H9 (cell line): ENCODE results near the gene SDK2. TPM values are rescaled to one million over a fixed set of nuclear protein-coding genes. Genes with fewer than 3 reads are reported as not detected.

Experiments used
- DNase-seq: peaks from one replicate; pipeline ENCODE4 v3.0.0-alpha.2; 2017
- H2AFZ ChIP-seq: one replicate; pipeline ENCODE4 v1.6.1; 2013; ENCODE audit warnings: mild to moderate bottlenecking, low read length, control low read depth, moderate library complexity
- H2AK5ac ChIP-seq: 2 replicates; pipeline ENCODE4 v1.6.1; 2013; ENCODE audit warnings: low read length, control low read depth, mixed read lengths; ENCODE audit not compliant: insufficient read length
- H2BK120ac ChIP-seq: one replicate; pipeline ENCODE4 v1.6.1; 2013; ENCODE audit warnings: low read depth, mild to moderate bottlenecking, low read length, control low read depth, inconsistent platforms; ENCODE audit not compliant: poor library complexity, severe bottlenecking
- H2BK12ac ChIP-seq: 2 replicates; pipeline ENCODE4 v1.6.1; 2013; ENCODE audit warnings: low read length, control low read depth, mixed read lengths, low read depth; ENCODE audit not compliant: insufficient read length
- H2BK15ac ChIP-seq: 2 replicates; pipeline ENCODE4 v1.6.1; 2013; ENCODE audit warnings: low read depth, low read length, control low read depth
- H2BK20ac ChIP-seq: one replicate; pipeline ENCODE4 v1.6.1; 2013; ENCODE audit warnings: low read depth, mild to moderate bottlenecking, low read length, control low read depth, inconsistent platforms; ENCODE audit not compliant: poor library complexity, severe bottlenecking
- H2BK5ac ChIP-seq: 2 replicates; pipeline ENCODE4 v1.6.1; 2013; ENCODE audit warnings: low read length, control low read depth, mixed read lengths; ENCODE audit not compliant: insufficient read length
- H3K14ac ChIP-seq: 2 replicates; pipeline ENCODE4 v1.6.1; 2013; ENCODE audit warnings: low read length, control low read depth; ENCODE audit not compliant: insufficient read depth
- H3K18ac ChIP-seq: 2 replicates; pipeline ENCODE4 v1.6.1; 2013; ENCODE audit warnings: low read depth, mild to moderate bottlenecking, mixed read lengths, low read length, control low read depth; ENCODE audit not compliant: insufficient read length
- H3K23ac ChIP-seq: 2 replicates; pipeline ENCODE4 v1.6.1; 2013; ENCODE audit warnings: low read length, control low read depth, mixed read lengths, low read depth; ENCODE audit not compliant: insufficient read length
- H3K23me2 ChIP-seq: 2 replicates; pipeline ENCODE4 v1.6.1; 2013; ENCODE audit warnings: low read depth, mild to moderate bottlenecking, mixed read lengths, low read length, control low read depth; ENCODE audit not compliant: insufficient read length, poor library complexity, severe bottlenecking
- H3K27ac ChIP-seq: 2 replicates; pipeline ENCODE4 v1.5.1; 2013; ENCODE audit warnings: low read length, control low read depth, mixed read lengths, low read depth; ENCODE audit not compliant: insufficient read length
- H3K27me3 ChIP-seq: 2 replicates; pipeline ENCODE4 v1.6.1; 2013; ENCODE audit warnings: low read length, control low read depth, inconsistent platforms; ENCODE audit not compliant: insufficient read depth
- H3K4ac ChIP-seq: 2 replicates; pipeline ENCODE4 v1.6.1; 2013; ENCODE audit warnings: low read depth, mild to moderate bottlenecking, control low read depth, inconsistent platforms, low read length, moderate library complexity
- H3K4me1 ChIP-seq: 2 replicates; pipeline ENCODE4 v1.6.1; 2013; ENCODE audit warnings: low read length, control low read depth, inconsistent platforms; ENCODE audit not compliant: insufficient read depth
- H3K4me2 ChIP-seq: 2 replicates; pipeline ENCODE4 v1.6.1; 2013; ENCODE audit warnings: low read length, control low read depth, mixed read lengths; ENCODE audit not compliant: insufficient read length, insufficient read depth
- H3K56ac ChIP-seq: 2 replicates; pipeline ENCODE4 v1.6.1; 2013; ENCODE audit warnings: low read depth, mild to moderate bottlenecking, mixed read lengths, low read length, control low read depth; ENCODE audit not compliant: insufficient read length
- H3K79me1 ChIP-seq: 2 replicates; pipeline ENCODE4 v1.6.1; 2013; ENCODE audit warnings: low read depth, mild to moderate bottlenecking, moderate library complexity, low read length, control low read depth, inconsistent platforms; ENCODE audit not compliant: insufficient read depth, poor library complexity, severe bottlenecking
- H3K79me2 ChIP-seq: 2 replicates; pipeline ENCODE4 v1.6.1; 2013; ENCODE audit warnings: low read length, control low read depth, inconsistent platforms; ENCODE audit not compliant: insufficient read depth
- H3K9ac ChIP-seq: 2 replicates; pipeline ENCODE4 v1.6.1; 2013; ENCODE audit warnings: low read length, control low read depth, mixed read lengths; ENCODE audit not compliant: insufficient read length; ENCODE audit errors: extremely low read depth
- H3K9me3 ChIP-seq: one replicate; pipeline ENCODE4 v1.6.1; 2013; ENCODE audit warnings: low read depth, low read length, inconsistent platforms; ENCODE audit not compliant: control insufficient read depth
- H3T11ph ChIP-seq: one replicate; pipeline ENCODE4 v1.6.1; 2013; ENCODE audit warnings: mild to moderate bottlenecking, low read length, control low read depth, inconsistent platforms
- H4K20me1 ChIP-seq: one replicate; pipeline ENCODE4 v1.6.1; 2013; ENCODE audit not compliant: control insufficient read depth, insufficient read length, insufficient read depth
- H4K5ac ChIP-seq: 2 replicates; pipeline ENCODE4 v1.6.1; 2013; ENCODE audit warnings: low read depth, mild to moderate bottlenecking, mixed read lengths, low read length, control low read depth; ENCODE audit not compliant: insufficient read length
- H4K8ac ChIP-seq: replicated peaks from 2 replicates; pipeline ENCODE4 v1.6.1; 2013; ENCODE audit warnings: low read length, control low read depth, mixed read lengths, low read depth; ENCODE audit not compliant: insufficient read length
- H4K91ac ChIP-seq: 2 replicates; pipeline ENCODE4 v1.6.1; 2013; ENCODE audit warnings: low read depth, mild to moderate bottlenecking, moderate library complexity, mixed read lengths, low read length, control low read depth; ENCODE audit not compliant: insufficient read length
- H3K27ac Mint-ChIP-seq, 3 experiments: 2 replicates in 2 of 3; 3 replicates in 1 of 3; pipeline ENCODE4 v1.8.0; 2020 to 2021; ENCODE audit warnings: mixed read lengths in 3 of 3, mild to moderate bottlenecking in 1 of 3, moderate library complexity in 1 of 3
- H3K27me3 Mint-ChIP-seq: 2 replicates; pipeline ENCODE4 v1.8.0; 2021; ENCODE audit warnings: low read depth, mild to moderate bottlenecking, moderate library complexity, mixed read lengths
- H3K36me3 Mint-ChIP-seq, 3 experiments: 2 replicates in 2 of 3; 3 replicates in 1 of 3; pipeline ENCODE4 v1.8.0; 2020 to 2021; ENCODE audit warnings: low read depth in 3 of 3, mixed read lengths in 3 of 3; ENCODE audit not compliant: insufficient read depth in 1 of 3
- H3K4me1 Mint-ChIP-seq, 2 experiments: 2 replicates each; pipeline ENCODE4 v1.8.0; 2020; ENCODE audit warnings: mixed read lengths in 2 of 2
- H3K4me3 Mint-ChIP-seq, 2 experiments: 2 replicates in 1 of 2; 3 replicates in 1 of 2; pipeline ENCODE4 v1.8.0; 2020 to 2021; ENCODE audit warnings: mild to moderate bottlenecking in 2 of 2, mixed read lengths in 2 of 2, moderate library complexity in 1 of 2
- H3K9me3 Mint-ChIP-seq, 2 experiments: 2 replicates in 1 of 2; 3 replicates in 1 of 2; pipeline ENCODE4 v1.8.0; 2020; ENCODE audit warnings: mild to moderate bottlenecking in 2 of 2, mixed read lengths in 2 of 2, moderate library complexity in 1 of 2
- CTCF ChIP-seq: fragments of 200-600 bp; sonication (generic); conservative IDR thresholded peaks from 3 replicates; pipeline ENCODE4 v1.8.0; 2021; ENCODE audit warnings: antibody characterized with exemption, mild to moderate bottlenecking
- WGBS: extraction: QIAGEN DNeasy Blood & Tissue Kit; methylation state at CpG from one replicate; pipeline ENCODE4 v1.1.7; 2013; ENCODE audit warnings: missing lambda C conversion rate, low lambda C conversion rate, mixed read lengths; ENCODE audit not compliant: insufficient read length; ENCODE audit errors: extremely low coverage; 5-methylcytosine and 5-hydroxymethylcytosine counted together
- total RNA-seq: library from RNA; stranded (reverse); gene quantifications from 2 replicates; pipeline ENCODE4 v1.2.1, GENCODE V29; 2021

The SDK2 gene
- total RNA-seq, 1 experiment from 2014 or later = 9.1 TPM

- Histone ChIP-seq H2BK12ac (no peak overlapping the region), H3K9ac (no peak overlapping the region), H3K79me1 (no peaks in the 10 kb centered on the region), H3K4me2 (no peak overlapping the region), H2AFZ (no peak overlapping the region), H3K23ac (no peak overlapping the region), H3K56ac (no peak overlapping the region), H3K27me3 (no peaks in the 10 kb centered on the region), H4K20me1 (no peaks in the 10 kb centered on the region), H3K18ac (no peak overlapping the region), H2AK5ac (no peak overlapping the region), H3K27ac (no peak overlapping the region), H2BK5ac (no peak overlapping the region), H2BK120ac (no peak overlapping the region), H2BK15ac (no peak overlapping the region), H3K79me2 (no peaks in the 10 kb centered on the region), H2BK20ac (no peak overlapping the region), H3K23me2 (no peaks in the 10 kb centered on the region), H3K4ac (no peak overlapping the region), H3K14ac (no peak overlapping the region), H4K91ac (no peak overlapping the region), H3T11ph (no peak overlapping the region), H3K9me3 (no peaks in the 10 kb centered on the region), H3K4me1 (no peaks in the 10 kb centered on the region), H4K8ac (no peak overlapping the region), H4K5ac (no peak overlapping the region)
- DNase-seq = no peak
- Mint-ChIP-seq H3K4me1 (no peaks in the 10 kb centered on the region), H3K27me3 (no peaks in the 10 kb centered on the region; the same call in none of the 2 replicates), H3K4me3 (no peak overlapping the region), H3K9me3 (no peaks in the 10 kb centered on the region), H3K36me3 (peaks cover 0 to 16% (median 2%) of the 10 kb centered on the region in 3 experiments; a peak in 4 of 7 replicates), H3K27ac (no peak overlapping the region)
- no CpG with 5 or more reads among the region's 7 CpGs for WGBS
- no peak for TF ChIP-seq CTCF
Observed at GRCh38 chr17:73402466-73402865, 241.8 kb downstream of the SDK2 start.
